ENCODE measurements around the gene AIFM2.
"Not testable (repeated sequence)": the region's sequence is repeated elsewhere in the genome, so short reads cannot be mapped to it uniquely, and the experiment has no call there.

The AIFM2 gene
- 7.4 to 34.1 (median 17.7) reads per million in 9 experiments for total RNA-seq

DNA sequence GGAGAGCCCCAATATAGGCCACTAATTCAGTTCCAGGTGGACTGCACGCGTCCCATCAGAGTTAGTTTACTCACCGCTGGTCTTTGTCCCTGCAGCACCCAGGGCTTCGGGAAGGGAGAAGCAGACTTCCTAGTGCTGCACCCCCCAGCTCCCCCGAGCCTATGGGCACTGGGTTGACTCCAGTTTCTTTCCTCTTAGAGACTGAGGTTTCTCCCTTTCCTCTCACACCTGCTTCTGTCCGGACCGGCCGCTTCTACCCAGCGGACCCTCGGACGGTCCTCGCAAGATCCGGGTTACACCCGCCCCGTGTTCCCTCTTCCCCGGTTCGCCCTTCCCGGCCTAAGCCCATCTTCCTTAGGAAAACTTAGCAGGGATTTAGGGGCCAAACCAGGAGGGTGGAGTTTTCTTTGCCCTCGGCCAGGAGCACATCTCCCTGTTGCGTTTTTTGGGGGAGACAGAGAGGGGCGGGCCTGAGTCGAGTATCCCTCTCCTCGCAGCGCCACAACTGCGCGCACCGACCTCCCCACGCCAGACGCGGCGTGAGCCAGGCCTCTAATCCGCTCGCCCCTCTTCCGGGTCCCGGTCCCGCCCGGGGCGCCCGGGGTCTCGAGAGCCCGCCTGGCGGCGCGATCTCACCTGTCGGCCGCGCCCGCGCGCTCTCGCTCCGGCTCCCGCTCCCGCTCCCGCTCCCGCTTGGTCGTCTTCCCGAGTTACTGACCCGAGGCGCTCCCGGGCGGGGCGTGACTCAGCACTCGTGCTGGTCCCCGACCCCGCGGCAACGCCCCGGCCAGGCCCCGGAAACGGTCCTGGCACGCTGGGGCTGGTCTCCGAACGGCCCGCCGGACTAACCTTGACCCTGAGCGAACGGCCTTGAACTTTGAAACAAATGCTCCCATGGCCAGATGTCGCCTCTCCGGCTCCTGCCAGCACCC is at the start of gene AIFM2:
Gene AIFM2, minus strand, starts transcription at position 728 of the 932 bp plus-strand sequence. CDS start 8,741 bp downstream, outside the sequence.
- H3K27ac Mint-ChIP-seq: peak within 1 kb of the TSS; percentile 92 to 95
- peaks cover 20 to 39% of the 10 kb centered on the region in 2 donors for H3K4me1 Mint-ChIP-seq (ENCODE audit: low read depth in 2 of 2)
- DNase-seq: peak; percentile 27 to 40 (median 31)

DNA sequence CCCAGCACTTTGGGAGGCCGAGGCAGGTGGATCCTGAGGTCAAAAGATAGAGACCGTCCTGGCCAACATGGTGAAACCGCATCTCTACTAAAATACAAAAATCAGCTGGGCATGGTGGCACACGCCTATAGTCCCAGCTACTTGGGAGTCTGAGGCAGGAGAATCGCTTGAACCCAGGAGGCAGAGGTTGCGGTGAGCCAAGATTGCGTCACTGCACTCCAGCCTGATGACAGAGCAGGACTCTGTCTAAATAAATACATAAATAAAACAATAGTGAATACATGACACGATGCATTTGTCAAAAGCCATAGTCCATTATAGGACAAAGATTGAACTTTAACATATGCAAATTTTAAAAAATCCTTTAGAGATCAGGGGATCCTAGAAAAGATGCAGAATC is 46.6 kb upstream of the AIFM2 start:
- H3K27ac Mint-ChIP-seq; H3K4me3 Mint-ChIP-seq; DNase-seq; H3K36me3 Mint-ChIP-seq (ENCODE audit: insufficient read depth); ATAC-seq (replicated peaks); H3K4me1 Mint-ChIP-seq (ENCODE audit: low read depth in 2 of 2); H3K9me3 Mint-ChIP-seq: not testable (repeated sequence)
- H3K27me3 Mint-ChIP-seq: peaks cover 11 to 19% of the 10 kb centered on the region in 2 donors

More for the DNA sequence above, at the start of gene AIFM2:
- peak; percentile 92 for ATAC-seq (replicated peaks)
- Mint-ChIP-seq H3K9me3 (no peaks in the 10 kb centered on the region), H3K27me3 (no peaks in the 10 kb centered on the region), H3K4me3 (peak within 1 kb of the TSS; percentile 86 to 88), H3K36me3 (ENCODE audit: insufficient read depth) (peaks cover 12% of the 10 kb centered on the region)

DNA sequence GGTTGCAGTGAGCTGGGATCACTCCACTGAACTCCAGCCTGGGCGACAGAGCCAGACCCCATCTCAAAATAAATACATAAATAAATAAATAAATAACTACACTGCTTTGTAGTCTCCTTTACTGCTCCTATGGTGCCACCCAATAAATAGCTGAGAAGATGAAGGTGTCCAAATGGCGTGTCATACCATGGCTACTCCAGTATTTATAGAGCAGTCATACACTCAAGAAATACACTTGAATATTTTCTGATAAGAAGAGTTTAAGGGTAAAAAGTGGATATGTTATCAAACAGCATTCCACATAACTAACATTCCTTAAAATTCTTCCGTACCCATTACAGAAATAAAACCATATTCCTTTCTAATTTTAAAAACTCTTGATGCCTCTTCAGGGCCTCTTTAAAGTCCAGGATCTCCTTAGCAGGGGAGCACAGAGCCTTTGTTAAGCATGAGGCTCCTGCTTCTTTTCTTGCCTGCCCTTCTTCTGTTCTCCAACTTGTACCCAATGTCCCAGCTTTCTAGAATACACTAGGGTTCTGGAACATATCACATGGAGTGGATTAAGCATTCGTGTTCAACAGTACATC is 45.6 kb upstream of the AIFM2 start:
- Mint-ChIP-seq H3K9me3 (no peaks in the 10 kb centered on the region), H3K27ac (no peak overlapping the region)

DNA sequence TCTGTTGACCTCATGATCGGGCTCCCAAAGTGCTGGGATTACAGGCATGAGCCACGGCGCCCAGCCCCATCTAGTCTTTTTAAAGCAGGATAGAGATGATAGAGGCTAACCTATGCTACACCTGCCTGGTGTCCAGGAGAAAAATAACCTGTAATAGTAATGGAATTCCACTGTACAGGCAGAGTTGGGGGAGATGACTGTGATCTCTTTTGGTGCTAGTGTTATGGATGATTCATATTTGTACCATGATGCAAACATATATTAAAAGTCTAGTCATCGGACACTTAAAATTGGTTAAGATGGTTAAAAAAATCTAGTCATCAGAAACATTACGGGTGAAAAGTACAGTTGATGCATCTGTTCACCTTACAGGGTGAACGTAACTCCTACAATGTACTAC is 43.8 kb upstream of the AIFM2 start:
- H3K36me3 Mint-ChIP-seq (ENCODE audit: insufficient read depth): no peaks in the 10 kb centered on the region
- no peak for ATAC-seq (replicated peaks)
- H3K27me3 Mint-ChIP-seq: peaks cover 11 to 19% of the 10 kb centered on the region in 2 donors
- no peak overlapping the region for H3K4me3 Mint-ChIP-seq
- H3K9me3 Mint-ChIP-seq: no peaks in the 10 kb centered on the region
- no peak for DNase-seq
- H3K4me1 Mint-ChIP-seq (ENCODE audit: low read depth in 2 of 2): peaks cover 7 to 14% of the 10 kb centered on the region in 2 donors
- no peak overlapping the region for H3K27ac Mint-ChIP-seq

More for the DNA sequence above, 45.6 kb upstream of the AIFM2 start:
- DNase-seq: no peak
- no peak for ATAC-seq (replicated peaks)
- Mint-ChIP-seq H3K4me3 (no peak overlapping the region), H3K4me1 (ENCODE audit: low read depth in 2 of 2) (peaks cover 7 to 14% of the 10 kb centered on the region in 2 donors), H3K36me3 (ENCODE audit: insufficient read depth) (no peaks in the 10 kb centered on the region), H3K27me3 (peaks cover 11 to 19% of the 10 kb centered on the region in 2 donors)

DNA sequence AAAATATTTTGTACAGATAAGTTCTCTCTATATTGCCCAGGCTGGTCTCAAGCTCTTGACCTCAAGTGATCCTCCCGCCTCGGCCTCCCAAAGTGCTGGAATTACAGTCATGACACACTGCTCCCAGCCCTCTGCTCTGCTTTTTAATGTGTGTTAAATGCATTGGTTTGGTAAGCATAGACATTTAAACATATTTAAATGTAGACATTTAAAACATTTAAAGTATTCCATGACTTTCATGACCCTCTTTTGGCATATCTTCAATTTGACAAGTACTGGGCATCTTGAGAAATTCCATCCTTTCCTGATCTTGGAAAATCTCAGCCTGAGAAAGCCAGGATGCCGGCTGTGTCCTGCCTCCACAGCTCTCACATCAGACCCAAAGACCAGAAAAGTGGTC is 42.9 kb upstream of the AIFM2 start:
- Mint-ChIP-seq H3K36me3 (ENCODE audit: insufficient read depth) (peaks cover 8% of the 10 kb centered on the region), H3K4me3 (no peak overlapping the region), H3K27ac (peak overlapping the region in 1 of 2 donors; percentile 72)

DNA sequence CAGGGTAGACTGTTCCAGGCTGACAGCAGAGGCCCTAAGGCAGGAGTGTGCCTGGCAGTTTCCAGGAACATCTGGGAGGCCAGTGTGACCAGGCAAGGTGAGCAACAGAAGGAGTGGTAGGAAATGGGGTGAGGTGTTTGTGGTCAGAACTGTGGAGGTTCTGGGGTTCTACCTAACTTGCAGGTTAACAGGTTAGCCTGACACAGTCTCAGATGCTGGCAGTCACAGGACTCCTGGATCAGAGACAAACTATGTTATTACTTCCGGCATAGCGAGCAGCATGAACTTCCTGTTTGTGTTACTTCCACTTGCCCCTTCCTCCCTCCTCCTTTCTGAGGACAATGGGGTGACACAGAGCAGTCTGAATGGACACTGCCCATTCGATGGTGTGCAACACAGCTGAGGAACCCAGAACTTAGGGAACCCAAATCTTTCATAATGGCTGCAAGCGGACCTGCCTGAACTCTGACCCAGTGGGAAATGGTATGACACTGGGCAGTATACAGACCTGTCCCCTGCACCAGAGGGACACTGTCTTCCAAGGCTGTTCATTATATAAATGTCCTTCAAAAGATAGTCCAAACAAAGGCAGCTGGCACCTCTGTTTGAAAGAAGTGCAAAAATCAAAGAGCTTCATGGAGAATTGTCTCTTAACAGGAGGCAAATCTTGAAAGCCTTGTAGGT is 41.6 kb upstream of the AIFM2 start:
- peak; percentile 38 for ATAC-seq (replicated peaks)
- DNase-seq: peak; percentile 24 to 44 (median 35)
- H3K9me3 Mint-ChIP-seq: no peaks in the 10 kb centered on the region
- peak overlapping the region; percentile 1 to 2 for H3K4me3 Mint-ChIP-seq
- H3K27me3 Mint-ChIP-seq: peaks cover 0 to under 1% of the 10 kb centered on the region in 2 donors
- peak overlapping the region; percentile 67 to 72 for H3K27ac Mint-ChIP-seq
- peaks cover 19% of the 10 kb centered on the region for H3K36me3 Mint-ChIP-seq (ENCODE audit: insufficient read depth)
- peaks cover 11 to 25% of the 10 kb centered on the region in 2 donors for H3K4me1 Mint-ChIP-seq (ENCODE audit: low read depth in 2 of 2)

More for the DNA sequence above, 42.9 kb upstream of the AIFM2 start:
- peaks cover 7 to 20% of the 10 kb centered on the region in 2 donors for H3K4me1 Mint-ChIP-seq (ENCODE audit: low read depth in 2 of 2)
- ATAC-seq (replicated peaks) (no peak), DNase-seq (no peak)
- H3K27me3 Mint-ChIP-seq: peaks cover 3 to 11% of the 10 kb centered on the region in 2 donors
- H3K9me3 Mint-ChIP-seq: no peaks in the 10 kb centered on the region

DNA sequence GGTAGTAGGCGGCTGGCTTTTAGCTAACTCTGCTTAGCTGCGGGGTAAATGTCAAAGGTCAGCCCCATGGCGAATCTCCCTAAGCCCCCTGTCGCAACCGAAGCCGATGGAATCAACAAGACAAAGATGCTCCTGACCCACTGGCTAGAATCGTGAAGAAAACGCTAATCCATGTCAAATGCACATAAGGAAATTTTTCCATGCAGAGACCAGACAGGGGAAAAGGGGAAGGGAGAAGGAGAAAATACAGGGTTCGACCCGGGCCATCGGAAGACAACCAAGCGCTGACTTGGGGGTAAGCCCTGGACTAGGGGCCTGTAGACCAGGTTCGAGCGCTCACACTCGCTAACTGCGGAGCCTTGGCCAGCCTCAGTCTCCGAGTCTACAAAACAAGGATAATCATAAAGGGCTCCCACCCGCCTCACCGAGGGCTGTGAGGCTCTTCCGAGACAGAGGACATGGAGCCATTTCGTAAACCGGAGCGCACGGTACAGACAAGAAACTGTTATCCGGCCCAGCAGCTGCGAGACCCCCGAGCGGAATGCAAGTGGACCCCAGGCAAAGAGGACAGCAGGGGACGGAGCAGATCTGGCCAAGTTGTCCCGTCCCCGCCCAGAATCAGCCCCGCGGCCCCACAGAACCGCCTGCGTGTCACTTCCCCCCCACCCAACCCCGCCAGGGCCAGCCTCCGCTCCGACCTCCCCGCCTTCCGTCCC is 37.2 kb upstream of the AIFM2 start:
- peaks cover 28 to 54% of the 10 kb centered on the region in 2 donors for H3K4me1 Mint-ChIP-seq (ENCODE audit: low read depth in 2 of 2)

DNA sequence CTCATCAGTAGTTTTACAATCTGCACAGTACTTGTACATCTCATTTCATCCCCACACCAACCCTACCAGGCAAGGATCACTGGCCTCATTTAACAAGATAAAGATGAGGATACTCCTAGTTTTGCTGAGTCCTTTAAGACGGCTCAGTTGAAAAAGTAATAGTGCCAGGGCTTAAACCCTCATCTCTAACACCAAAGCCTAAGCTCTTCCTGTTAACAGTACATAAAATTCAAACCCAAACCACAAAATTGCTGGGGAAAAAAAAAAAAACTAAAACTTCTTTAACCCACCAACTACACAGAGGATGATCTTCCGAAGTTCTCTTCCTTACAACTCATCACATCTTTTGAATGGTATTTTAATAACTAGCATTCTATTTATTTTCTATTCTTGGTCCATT is 36.4 kb upstream of the AIFM2 start:
- DNase-seq: peak in 1 of 3 experiments; percentile 11
- Mint-ChIP-seq H3K4me1 (ENCODE audit: low read depth in 2 of 2) (peaks cover 26 to 50% of the 10 kb centered on the region in 2 donors), H3K4me3 (peak overlapping the region; percentile 95), H3K27ac (peak overlapping the region; percentile 96 to 97), H3K36me3 (ENCODE audit: insufficient read depth) (peaks cover 46% of the 10 kb centered on the region), H3K9me3 (no peaks in the 10 kb centered on the region), H3K27me3 (no peaks in the 10 kb centered on the region)
- ATAC-seq (replicated peaks): peak; percentile 32

More for the DNA sequence above, 37.2 kb upstream of the AIFM2 start:
- Mint-ChIP-seq H3K4me3 (peak overlapping the region; percentile 95), H3K27ac (peak overlapping the region; percentile 96 to 97), H3K9me3 (no peaks in the 10 kb centered on the region), H3K27me3 (no peaks in the 10 kb centered on the region), H3K36me3 (ENCODE audit: insufficient read depth) (peaks cover 44% of the 10 kb centered on the region)
- ATAC-seq (replicated peaks) (peak; percentile 11), DNase-seq (peak in 1 of 3 experiments; percentile 21)

DNA sequence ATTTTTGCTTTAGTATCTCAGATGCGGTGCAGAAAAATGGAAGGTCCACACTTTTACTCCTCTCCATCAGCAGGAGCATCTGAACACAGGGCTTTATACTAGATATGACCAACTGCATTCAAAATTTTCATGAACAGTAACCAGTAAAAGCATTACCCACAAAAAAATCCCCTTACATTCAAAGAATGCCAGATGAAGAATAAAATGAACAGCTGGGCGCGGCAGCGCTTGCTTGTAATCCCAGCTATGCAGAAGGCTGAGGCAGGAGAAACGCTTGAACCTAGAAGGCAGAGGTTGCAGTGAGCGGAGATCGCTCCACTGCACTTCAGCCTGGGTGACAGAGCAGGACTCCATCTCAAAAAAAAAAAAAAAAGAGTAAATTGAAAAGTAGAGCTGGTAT is 34.6 kb upstream of the AIFM2 start:
- H3K36me3 Mint-ChIP-seq (ENCODE audit: insufficient read depth): peaks cover 54% of the 10 kb centered on the region
- H3K4me1 Mint-ChIP-seq (ENCODE audit: low read depth in 2 of 2): peaks cover 36 to 65% of the 10 kb centered on the region in 2 donors

DNA sequence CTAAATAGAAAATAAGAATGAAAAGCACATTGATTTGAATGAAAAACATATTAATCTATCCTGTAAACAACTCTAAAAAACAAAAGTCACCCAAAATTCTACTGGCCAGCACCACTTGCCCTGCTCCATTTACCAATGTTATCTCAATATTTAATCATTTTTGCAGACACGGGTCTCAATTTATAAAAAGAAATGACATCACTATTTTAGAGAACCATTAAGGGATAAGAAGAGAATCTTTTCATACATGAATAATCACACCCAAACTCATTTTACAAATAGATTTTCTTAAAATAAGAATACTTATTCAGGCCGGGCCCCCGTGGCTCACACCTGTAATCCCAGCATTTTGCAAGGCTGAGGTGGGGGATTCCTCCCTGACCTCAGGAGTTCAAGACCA is 33.8 kb upstream of the AIFM2 start:
- Mint-ChIP-seq H3K27ac (no peak overlapping the region), H3K9me3 (no peaks in the 10 kb centered on the region)

More for the DNA sequence above, 34.6 kb upstream of the AIFM2 start:
- H3K9me3 Mint-ChIP-seq: no peaks in the 10 kb centered on the region
- H3K27ac Mint-ChIP-seq: peak overlapping the region in 1 of 2 donors; percentile 53
- ATAC-seq (replicated peaks) (no peak), DNase-seq (no peak)
- peak overlapping the region; percentile 41 to 95 for H3K4me3 Mint-ChIP-seq
- no peaks in the 10 kb centered on the region for H3K27me3 Mint-ChIP-seq

DNA sequence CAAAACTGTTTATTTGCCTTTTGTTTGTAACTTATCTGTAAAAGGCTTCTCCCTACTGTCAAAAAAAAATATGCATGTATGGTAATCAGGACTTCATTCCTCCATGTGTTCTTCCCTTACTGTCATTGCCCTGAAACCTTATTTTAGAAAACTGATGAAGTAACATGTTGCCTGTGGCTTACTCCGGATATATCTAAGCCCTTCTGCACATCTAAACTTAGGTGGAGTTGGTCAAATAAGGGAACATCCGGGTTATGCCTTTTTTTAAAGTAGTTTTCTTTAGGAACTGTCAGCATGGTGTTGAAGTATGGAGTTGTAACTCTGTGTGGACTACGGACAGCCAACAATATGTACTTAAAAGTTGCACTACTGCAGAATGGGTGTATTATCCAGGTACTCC is 31.5 kb upstream of the AIFM2 start:
- Mint-ChIP-seq H3K4me1 (ENCODE audit: low read depth in 2 of 2) (peaks cover 39 to 77% of the 10 kb centered on the region in 2 donors), H3K27me3 (no peaks in the 10 kb centered on the region), H3K9me3 (no peaks in the 10 kb centered on the region), H3K36me3 (ENCODE audit: insufficient read depth) (peaks cover 64% of the 10 kb centered on the region), H3K4me3 (peak overlapping the region; percentile 56 to 79), H3K27ac (peak overlapping the region in 1 of 2 donors; percentile 69)
- no peak for ATAC-seq (replicated peaks)
- DNase-seq: no peak

More for the DNA sequence above, 33.8 kb upstream of the AIFM2 start:
- DNase-seq (no peak), ATAC-seq (replicated peaks) (no peak)
- H3K36me3 Mint-ChIP-seq (ENCODE audit: insufficient read depth): peaks cover 60% of the 10 kb centered on the region
- peaks cover 43 to 73% of the 10 kb centered on the region in 2 donors for H3K4me1 Mint-ChIP-seq (ENCODE audit: low read depth in 2 of 2)
- H3K27me3 Mint-ChIP-seq: no peaks in the 10 kb centered on the region
- peak overlapping the region; percentile 13 to 27 for H3K4me3 Mint-ChIP-seq

DNA sequence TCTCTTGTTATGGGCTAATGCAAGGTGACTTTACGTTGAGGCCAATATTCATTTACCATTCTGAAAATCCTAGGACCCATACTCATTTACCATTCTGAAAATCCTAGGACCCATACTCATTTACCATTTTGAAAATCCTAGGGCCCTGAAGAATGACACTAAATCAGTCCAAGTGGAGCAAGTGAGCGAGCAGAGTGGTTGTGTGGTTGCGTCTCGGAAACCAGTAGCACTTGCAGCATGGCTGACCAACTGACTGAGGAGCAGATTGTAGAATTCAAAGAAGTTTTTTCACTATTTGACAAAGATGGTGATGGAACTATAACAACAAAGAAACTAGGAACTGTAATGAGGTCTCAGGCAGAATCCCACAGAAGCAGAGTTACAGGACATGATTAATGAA is 30.8 kb upstream of the AIFM2 start:
- Mint-ChIP-seq H3K4me3 (peak overlapping the region; percentile 56 to 79), H3K4me1 (ENCODE audit: low read depth in 2 of 2) (peaks cover 32 to 70% of the 10 kb centered on the region in 2 donors), H3K36me3 (ENCODE audit: insufficient read depth) (peaks cover 66% of the 10 kb centered on the region), H3K27me3 (no peaks in the 10 kb centered on the region), H3K9me3 (no peaks in the 10 kb centered on the region), H3K27ac (peak overlapping the region in 1 of 2 donors; percentile 55)
- ATAC-seq (replicated peaks): no peak
- no peak for DNase-seq

Data from effector memory CD8-positive, alpha-beta T cell (primary cell).